Measurements from ENCODE around the gene TUBG1.

The TUBG1 gene

GRCh38 chr17:42590886-42591285 is 18.6 kb upstream of the TUBG1 start:
- no peak for TF ChIP-seq CTCF (IDR thresholded peaks at IDR 0.05; ENCODE audit: control insufficient read depth, insufficient read depth, low read depth, low read length, missing control alignments)
- no peak overlapping the region for H3K4me3 ChIP-seq (ENCODE audit: control insufficient read depth, low read depth, low read length)
- DNase-seq (ENCODE audit: low read depth): no peak

GRCh38 chr17:42591411-42591810 is 18.1 kb upstream of the TUBG1 start:
- no peak for TF ChIP-seq CTCF (IDR thresholded peaks at IDR 0.05; ENCODE audit: control insufficient read depth, insufficient read depth, low read depth, low read length, missing control alignments)
- no peak for DNase-seq (ENCODE audit: low read depth)
- H3K4me3 ChIP-seq (ENCODE audit: control insufficient read depth, low read depth, low read length): no peak overlapping the region

GRCh38 chr17:42596386-42596785 is 13.1 kb upstream of the TUBG1 start:
- no peak for TF ChIP-seq CTCF (IDR thresholded peaks at IDR 0.05; ENCODE audit: control insufficient read depth, insufficient read depth, low read depth, low read length, missing control alignments)

GRCh38 chr17:42598905-42599304 is 10.6 kb upstream of the TUBG1 start:
- no peak for DNase-seq (ENCODE audit: low read depth)
- TF ChIP-seq CTCF (IDR thresholded peaks at IDR 0.05; ENCODE audit: control insufficient read depth, insufficient read depth, low read depth, low read length, missing control alignments): no peak
- no peak overlapping the region for H3K4me3 ChIP-seq (ENCODE audit: control insufficient read depth, low read depth, low read length)

More at GRCh38 chr17:42596386-42596785, 13.1 kb upstream of the TUBG1 start:
- no peak overlapping the region for H3K4me3 ChIP-seq (ENCODE audit: control insufficient read depth, low read depth, low read length)
- no peak for DNase-seq (ENCODE audit: low read depth)

- H3K4me3 ChIP-seq (ENCODE audit: control insufficient read depth, low read depth, low read length): no peak overlapping the region
- TF ChIP-seq CTCF (IDR thresholded peaks at IDR 0.05; ENCODE audit: control insufficient read depth, insufficient read depth, low read depth, low read length, missing control alignments): no peak
- DNase-seq (ENCODE audit: low read depth): no peak
These were observed 6.2 kb upstream of the TUBG1 start for GRCh38 chr17:42603318-42603717.

- peak overlapping the region; percentile 79 for H3K4me3 ChIP-seq (ENCODE audit: control insufficient read depth, low read depth, low read length)
- no peak for TF ChIP-seq CTCF (IDR thresholded peaks at IDR 0.05; ENCODE audit: control insufficient read depth, insufficient read depth, low read depth, low read length, missing control alignments)
- DNase-seq (ENCODE audit: low read depth): no peak
These were observed 1.7 kb upstream of the TUBG1 start for GRCh38 chr17:42607769-42608168.
